Measurements from ENCODE around the gene KCTD16. TPM values are rescaled to one million over a fixed set of nuclear protein-coding genes. Genes with fewer than 3 reads are reported as not detected.

Gene KCTD16
- total RNA-seq, 1 experiment from 2014 or later, result 0.64 TPM

DNA sequence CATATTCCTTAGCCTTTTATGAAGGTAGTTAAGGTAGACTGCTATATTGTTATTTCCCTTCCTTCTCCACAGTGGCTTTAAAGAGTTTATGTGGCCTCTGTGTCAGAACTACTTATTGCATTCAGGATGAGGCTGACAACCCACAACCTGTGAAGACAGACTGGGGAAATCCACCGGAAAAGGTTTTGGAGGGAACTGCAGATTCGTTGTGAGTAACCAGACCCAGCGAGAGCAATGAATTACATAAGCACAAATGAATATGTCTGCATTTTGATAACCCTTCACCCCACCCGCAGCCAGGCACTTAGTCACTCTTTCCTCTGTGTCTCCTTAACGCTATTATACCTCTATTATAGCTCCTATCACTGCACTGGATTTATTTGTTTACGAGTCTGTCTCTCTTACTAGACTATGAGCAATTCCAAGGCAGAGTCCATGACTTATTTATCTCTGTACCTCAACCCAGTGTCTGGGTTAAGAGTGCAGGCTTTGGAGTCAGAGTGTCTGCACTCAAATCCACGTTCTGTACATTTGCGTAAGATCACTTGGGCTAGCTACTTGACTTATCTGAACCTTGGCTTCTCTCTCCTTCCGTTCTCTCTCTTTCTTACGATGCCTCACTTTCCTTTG is 19.2 kb downstream of the KCTD16 start:
- no peaks in the 10 kb centered on the region for H4K20me1 ChIP-seq (ENCODE audit: insufficient read depth)
- intact Hi-C loops (cut with micrococcal nuclease), result loop anchor here (10.0 kb wide), 1 partner anchor 1185 kb away; no protein-coding TSS in a partner anchor
- no peak overlapping the region for H3K4me2 ChIP-seq (ENCODE audit: low read length)
- POLR2A ChIA-PET, result no interaction called here
- no peaks in the 10 kb centered on the region for H3K4me1 ChIP-seq (ENCODE audit: control insufficient read depth in 1 of 2, insufficient read depth in 2 of 2, low read length in 2 of 2)
- TF ChIP-seq TCF7L2 (IDR thresholded peaks at IDR 0.05; ENCODE audit: borderline replicate concordance, extremely low read depth, insufficient read depth, insufficient read length) (no peak), ZNF274 (IDR thresholded peaks at IDR 0.05; ENCODE audit: low read depth, low read length) (no peak), ELF1 (IDR thresholded peaks at IDR 0.05; ENCODE audit: borderline replicate concordance, low read depth) (no peak), POLR2A (IDR thresholded peaks at IDR 0.05; ENCODE audit: borderline replicate concordance, extremely low read depth, insufficient read depth, insufficient read length) (no peak), SIN3A (IDR thresholded peaks at IDR 0.05; ENCODE audit: low read depth) (no peak), SRF (IDR thresholded peaks at IDR 0.05; ENCODE audit: low read depth) (no peak), CEBPB (IDR thresholded peaks at IDR 0.05; ENCODE audit: low read depth) (no peak), CBX3 (IDR thresholded peaks at IDR 0.05; ENCODE audit: low read depth) (no peak), RAD21 (IDR thresholded peaks at IDR 0.05; ENCODE audit: low read depth) (no peak)
- TF ChIP-seq, protein P1, sequence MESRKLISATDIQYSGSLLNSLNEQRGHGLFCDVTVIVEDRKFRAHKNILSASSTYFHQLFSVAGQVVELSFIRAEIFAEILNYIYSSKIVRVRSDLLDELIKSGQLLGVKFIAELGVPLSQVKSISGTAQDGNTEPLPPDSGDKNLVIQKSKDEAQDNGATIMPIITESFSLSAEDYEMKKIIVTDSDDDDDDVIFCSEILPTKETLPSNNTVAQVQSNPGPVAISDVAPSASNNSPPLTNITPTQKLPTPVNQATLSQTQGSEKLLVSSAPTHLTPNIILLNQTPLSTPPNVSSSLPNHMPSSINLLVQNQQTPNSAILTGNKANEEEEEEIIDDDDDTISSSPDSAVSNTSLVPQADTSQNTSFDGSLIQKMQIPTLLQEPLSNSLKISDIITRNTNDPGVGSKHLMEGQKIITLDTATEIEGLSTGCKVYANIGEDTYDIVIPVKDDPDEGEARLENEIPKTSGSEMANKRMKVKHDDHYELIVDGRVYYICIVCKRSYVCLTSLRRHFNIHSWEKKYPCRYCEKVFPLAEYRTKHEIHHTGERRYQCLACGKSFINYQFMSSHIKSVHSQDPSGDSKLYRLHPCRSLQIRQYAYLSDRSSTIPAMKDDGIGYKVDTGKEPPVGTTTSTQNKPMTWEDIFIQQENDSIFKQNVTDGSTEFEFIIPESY (IDR thresholded peaks at IDR 0.05; ENCODE audit: extremely low read depth, insufficient replicate concordance, low read length), result no peak
- H3K79me2 ChIP-seq (ENCODE audit: insufficient read depth, low read length), result no peaks in the 10 kb centered on the region
- H3K27me3 ChIP-seq (ENCODE audit: insufficient read depth, low read length), result peaks cover 33% of the 10 kb centered on the region
- no peak overlapping the region for H2AFZ ChIP-seq (ENCODE audit: low read depth, low read length, poor library complexity, severe bottlenecking)
- H3K27ac ChIP-seq (ENCODE audit: low read depth, low read length), result no peak overlapping the region
- RAD21 ChIA-PET (ENCODE audit: low non-redundant PET in 1 of 2, low total read pairs in 2 of 2, uncharacterized antibody in 2 of 2, unreplicated experiment in 2 of 2), result no interaction called here
- no peaks in the 10 kb centered on the region for H3K36me3 ChIP-seq (ENCODE audit: control insufficient read depth in 1 of 2, insufficient read depth in 2 of 2, low read length in 2 of 2)
- CTCF ChIA-PET, result no interaction called here
- H3K4me3 ChIP-seq (replicated peaks in 1 of 2; ENCODE audit: low read depth in 1 of 2, low read length in 2 of 2), result no peak overlapping the region
- DNase-seq (ENCODE audit: low read depth, low spot score), result no peak
- no TSS peak for BruUV-seq (replicated peaks)
- H3K9me2 ChIP-seq (ENCODE audit: insufficient read depth), result no peaks in the 10 kb centered on the region
- no peaks in the 10 kb centered on the region for H3K9me3 ChIP-seq (ENCODE audit: control insufficient read depth in 1 of 2, insufficient read depth in 1 of 2, low read depth in 1 of 2, low read length in 2 of 2)
- ATAC-seq, result no peak
- H3K9ac ChIP-seq (ENCODE audit: low read length), result no peak overlapping the region

All from HCT116 (cell line).